B cell (primary cell): ENCODE measurements around the gene KCNJ18.
"Not testable (repeated sequence)": the region's sequence is repeated elsewhere in the genome, so short reads cannot be mapped to it uniquely, and the experiment has no call there.

ENCODE experiments used
- CTCF ChIP-seq: fragments of 200-600 bp; IDR thresholded peaks from one replicate; pipeline ENCODE4 v1.8.0; 2022; ENCODE audit warnings: antibody characterized with exemption, mild to moderate bottlenecking
- EZH2 ChIP-seq: IDR thresholded peaks from 2 replicates; pipeline ENCODE4 v1.6.1; 2012; ENCODE audit warnings: borderline replicate concordance, low read depth, mild to moderate bottlenecking, moderate library complexity, low read length; ENCODE audit not compliant: insufficient read depth, poor library complexity, severe bottlenecking

GRCh38 chr17:21685061-21685795 is 7.1 kb upstream of the KCNJ18 start:
- TF ChIP-seq CTCF, EZH2: not testable (repeated sequence)
